ENCODE results near the gene STH. TPM values are rescaled to one million over a fixed set of nuclear protein-coding genes. Genes with fewer than 3 reads are reported as not detected.

STH gene
- total and polyA plus RNA-seq, 2 experiments from 2014 or later = 0.55 TPM; not detected in 1

- no peaks in the 10 kb centered on the region for H3K9me2 ChIP-seq (ENCODE audit: insufficient read depth)
- 0 out of 2 replicates have a peak overlapping the region, but pooled peaks have one; percentile 63 for H2AFZ ChIP-seq
- H4K20me1 ChIP-seq (replicated peaks; ENCODE audit: insufficient read depth) = no peaks in the 10 kb centered on the region
- no peak overlapping the region for H3K4me3 ChIP-seq
- H3F3A ChIP-seq (replicated peaks; ENCODE audit: low read depth) = no peaks in the 10 kb centered on the region
- H3K79me2 ChIP-seq (replicated peaks; ENCODE audit: insufficient read depth) = no peaks in the 10 kb centered on the region
- no peak overlapping the region for H3K4me2 ChIP-seq
- H3K36me3 ChIP-seq (ENCODE audit: insufficient read depth) = no peaks in the 10 kb centered on the region
- ATAC-seq (no peak; the same call in 2 of the 3 replicates), DNase-seq (ENCODE audit: low spot score) (no peak)
- Mint-ChIP-seq H3K27ac (no peak overlapping the region), H3K4me3 (no peak overlapping the region), H3K36me3 (ENCODE audit: low read depth) (no peaks in the 10 kb centered on the region; the same call in 2 of the 3 replicates), H3K9me3 (peaks cover 3% of the 10 kb centered on the region; the same call in 2 of the 3 replicates), H3K27me3 (ENCODE audit: insufficient read depth, low read depth, poor library complexity) (peaks cover 17% of the 10 kb centered on the region), H3K4me1 (no peaks in the 10 kb centered on the region)
- H3K27ac ChIP-seq (ENCODE audit: low read depth) = no peak overlapping the region
- H3K27me3 ChIP-seq (ENCODE audit: insufficient read depth) = no peaks in the 10 kb centered on the region
- no peaks in the 10 kb centered on the region for H3K4me1 ChIP-seq (ENCODE audit: insufficient read depth)
- TF ChIP-seq ZNF331 (CRISPR knock-in tag; IDR thresholded peaks at IDR 0.05; ENCODE audit: low read depth) (no peak), EZH2 (IDR thresholded peaks at IDR 0.05; ENCODE audit: low read depth, unreplicated experiment) (no peak), ETS1 (IDR thresholded peaks at IDR 0.05) (no peak), STAT1 (IDR thresholded peaks at IDR 0.05; ENCODE audit: unreplicated experiment) (no peak), POLR2AphosphoS5 (IDR thresholded peaks at IDR 0.05; ENCODE audit: low read depth) (no peak), ZNF114 (CRISPR knock-in tag; IDR thresholded peaks at IDR 0.05) (no peak), CTCF (conservative IDR thresholded peaks at IDR 0.05; ENCODE audit: low read depth in 2 of 2) (no peak), NANOG (IDR thresholded peaks at IDR 0.05; ENCODE audit: borderline replicate concordance) (no peak), CREB1 (CRISPR knock-in tag; IDR thresholded peaks at IDR 0.05; ENCODE audit: low read depth) (no peak), JUNB (IDR thresholded peaks at IDR 0.05; ENCODE audit: unreplicated experiment) (no peak), EZH2phosphoT487 (IDR thresholded peaks at IDR 0.05; ENCODE audit: unreplicated experiment) (no peak), REST (IDR thresholded peaks at IDR 0.05; ENCODE audit: unreplicated experiment) (no peak), ZNF462 (CRISPR knock-in tag; IDR thresholded peaks at IDR 0.05) (no peak)
These were observed 2.6 kb downstream of the STH start for GRCh38 chr17:46001390-46002310.

Data from GM23338 (cell line).